ENCODE data around the gene NBEAL1. TPM values are rescaled to one million over a fixed set of nuclear protein-coding genes. Genes with fewer than 3 reads are reported as not detected.

Gene NBEAL1
- total and polyA plus RNA-seq, 2 of the 8 experiments (the other 6 are each of a cell fraction or from before 2014, with no cell fraction given) = 2.3 to 10.7 TPM

GRCh38 chr2:202990501-202990900, 24.2 kb upstream of the NBEAL1 start:
- Histone ChIP-seq H4K5ac (ENCODE audit: insufficient read length, low read depth, low read length) (no peak overlapping the region), H3K4me1 (replicated peaks in 1 of 4; ENCODE audit: control insufficient read depth in 3 of 4, insufficient read depth in 4 of 4, low read length in 3 of 4) (no peaks in the 10 kb centered on the region), H3K4ac (replicated peaks; ENCODE audit: insufficient read length, low read depth, low read length) (no peak overlapping the region), H4K8ac (ENCODE audit: extremely low read depth, insufficient read depth, low read length) (no peak overlapping the region), H2BK12ac (ENCODE audit: low read depth, low read length) (no peak overlapping the region), H4K91ac (replicated peaks; ENCODE audit: insufficient read length, low read length) (no peak overlapping the region), H3K23ac (ENCODE audit: insufficient read length) (no peak overlapping the region), H3K4me2 (ENCODE audit: insufficient read depth in 1 of 2, low read depth in 2 of 2, low read length in 2 of 2) (no peak overlapping the region), H3K9me3 (ENCODE audit: insufficient read depth in 2 of 2, low read depth in 1 of 2, low read length in 1 of 2) (no peaks in the 10 kb centered on the region; a peak in 1 of 4 replicates), H3K36me3 (ENCODE audit: control insufficient read depth in 2 of 4, insufficient read depth in 4 of 4, low read length in 3 of 4) (no peaks in the 10 kb centered on the region), H3K4me3 (ENCODE audit: extremely low read depth in 1 of 4, insufficient read depth in 2 of 4, low read depth in 3 of 4, low read length in 4 of 4) (no peak overlapping the region), H3K56ac (replicated peaks; ENCODE audit: insufficient read length, low read depth, low read length) (no peak overlapping the region), H2BK20ac (ENCODE audit: low read length) (no peak overlapping the region), H3K18ac (ENCODE audit: extremely low read depth, low read length) (no peak overlapping the region), H2BK15ac (ENCODE audit: low read length) (no peak overlapping the region), H2AFZ (ENCODE audit: low read length) (no peak overlapping the region), H3K79me2 (ENCODE audit: control insufficient read depth in 1 of 2, insufficient read depth in 2 of 2, low read length in 2 of 2) (no peaks in the 10 kb centered on the region), H3K79me1 (ENCODE audit: low read depth, low read length) (no peaks in the 10 kb centered on the region), H2AK5ac (ENCODE audit: low read depth, low read length) (no peak overlapping the region), H3K23me2 (ENCODE audit: low read depth, low read length) (no peaks in the 10 kb centered on the region), H3K27ac (ENCODE audit: low read depth, low read length) (no peak overlapping the region), H3K27me3 (replicated peaks in 1 of 4; ENCODE audit: control insufficient read depth in 3 of 4, extremely low read depth in 1 of 4, insufficient read depth in 3 of 4, low read length in 3 of 4) (no peaks in the 10 kb centered on the region), H2BK120ac (replicated peaks; ENCODE audit: low read depth, low read length) (no peak overlapping the region), H3K9ac (replicated peaks in 1 of 4; ENCODE audit: extremely low read depth in 1 of 4, low read depth in 3 of 4, low read length in 3 of 4) (no peak overlapping the region), H2BK5ac (ENCODE audit: low read depth, low read length) (no peak overlapping the region), H4K20me1 (replicated peaks in 1 of 2; ENCODE audit: control insufficient read depth in 1 of 2, insufficient read depth in 2 of 2, low read length in 2 of 2) (no peaks in the 10 kb centered on the region), H3K14ac (ENCODE audit: insufficient read length) (no peak overlapping the region)
- CTCF ChIA-PET (ENCODE audit: partially characterized antibody) = no interaction called here
- FAIRE-seq (no peak), DNase-seq (ENCODE audit: low read depth in 1 of 2, low spot score in 2 of 2) (no peak)
- WGBS, 2 experiments (ENCODE audit: extremely low coverage in 1 of 2, insufficient coverage in 1 of 2, insufficient read length in 1 of 2, insufficient replicate concordance in 2 of 2, low coverage in 1 of 2, low lambda C conversion rate in 2 of 2, missing lambda C conversion rate in 1 of 2) = 95% methylated on average over 3 of the region's 3 CpGs; no CpG with 5 or more reads in 1 of the 2 experiments
- POLR2A ChIA-PET (ENCODE audit: partially characterized antibody) = no interaction called here
- TF ChIP-seq FOSL1 (IDR thresholded peaks at IDR 0.05; ENCODE audit: insufficient read depth, low read depth, low read length) (no peak), JUN (IDR thresholded peaks at IDR 0.05; ENCODE audit: low read depth, low read length) (no peak), CTBP2 (IDR thresholded peaks at IDR 0.05; ENCODE audit: borderline replicate concordance, insufficient read depth, insufficient read length, low read length) (no peak), KDM5A (IDR thresholded peaks at IDR 0.05; ENCODE audit: low read length) (no peak), SP2 (IDR thresholded peaks at IDR 0.05; ENCODE audit: low read length) (no peak), NANOG (IDR thresholded peaks at IDR 0.05; ENCODE audit: insufficient read depth, low read depth, low read length, poor library complexity, severe bottlenecking) (no peak), RFX5 (IDR thresholded peaks at IDR 0.05; ENCODE audit: borderline replicate concordance, low read depth, low read length) (no peak), TBP (IDR thresholded peaks at IDR 0.05; ENCODE audit: low read depth, low read length) (no peak), HDAC2 (IDR thresholded peaks at IDR 0.05; ENCODE audit: borderline replicate concordance in 1 of 2, low read depth in 2 of 2, low read length in 2 of 2) (no peak), TEAD4 (IDR thresholded peaks at IDR 0.05; ENCODE audit: low read depth, low read length) (no peak), CTCF (IDR thresholded peaks at IDR 0.05; ENCODE audit: control extremely low read depth in 1 of 3, insufficient read depth in 1 of 3, low read depth in 1 of 3, low read length in 3 of 3) (no peak), ASH2L (IDR thresholded peaks at IDR 0.05; ENCODE audit: low read length) (no peak)
